ENCODE measurements around the gene CABP2.
"Not testable (repeated sequence)": the region's sequence is repeated elsewhere in the genome, so short reads cannot be mapped to it uniquely, and the experiment has no call there.

CABP2 gene

GRCh38 chr11:67538823-67539505 lies 15.7 kb upstream of the CABP2 start:
- no peak for DNase-seq

GRCh38 chr11:67538306-67538705 lies 15.1 kb upstream of the CABP2 start:
- DNase-seq, result no peak

GRCh38 chr11:67535561-67535960 lies 12.3 kb upstream of the CABP2 start:
- no peak for DNase-seq

- DNase-seq, result no peak
Observed at GRCh38 chr11:67534070-67534679, 10.9 kb upstream of the CABP2 start.

- no peak for DNase-seq
Observed at GRCh38 chr11:67532889-67533288, 9.6 kb upstream of the CABP2 start.

- DNase-seq, result no peak
Observed at GRCh38 chr11:67530282-67530592, 7.0 kb upstream of the CABP2 start.

- no peak for DNase-seq
Observed at GRCh38 chr11:67528376-67528775, 5.1 kb upstream of the CABP2 start.

- DNase-seq, result no peak
Observed at GRCh38 chr11:67525275-67525976, 2.2 kb upstream of the CABP2 start.

GRCh38 chr11:67524480-67524808 lies 1.2 kb upstream of the CABP2 start:
- DNase-seq, result no peak

- no peak for DNase-seq
Observed at GRCh38 chr11:67523556-67524479, 572 bp upstream of the CABP2 start.

- no peak for DNase-seq
Observed at GRCh38 chr11:67522338-67522737, 908 bp downstream of the CABP2 start.

- DNase-seq, result no peak
Observed at GRCh38 chr11:67521924-67522323, 1.3 kb downstream of the CABP2 start.

- no peak for DNase-seq
Observed at GRCh38 chr11:67520856-67521824, 2.1 kb downstream of the CABP2 start.

GRCh38 chr11:67519726-67520125 lies 3.5 kb downstream of the CABP2 start:
- DNase-seq, result no peak

GRCh38 chr11:67517784-67518552 lies 5.3 kb downstream of the CABP2 start:
- no peak for DNase-seq

GRCh38 chr11:67516806-67517205 lies 6.4 kb downstream of the CABP2 start:
- no peak for DNase-seq

GRCh38 chr11:67514116-67514515 lies 9.1 kb downstream of the CABP2 start:
- no peak for DNase-seq

- not testable (repeated sequence) for DNase-seq
Observed at GRCh38 chr11:67511558-67511957, 11.7 kb downstream of the CABP2 start.

- no peak for DNase-seq
Observed at GRCh38 chr11:67510023-67510345, 13.3 kb downstream of the CABP2 start.

- peak; percentile 99 for DNase-seq
Observed at GRCh38 chr11:67508486-67509121, 14.6 kb downstream of the CABP2 start.

GRCh38 chr11:67507864-67508485 lies 15.3 kb downstream of the CABP2 start, which contains the start of gene CDK2AP2:
TSS of gene CDK2AP2 (minus strand) at chr11:67508162. CDS start at chr11:67508082, 80 bp downstream.
- peak; percentile 100 for DNase-seq
